GM06990 (cell line): ENCODE results near the gene SPECC1L.

ENCODE experiments used
- DNase-seq: peaks from one replicate; pipeline ENCODE4 v3.0.0-alpha.2; 2011; ENCODE audit not compliant: insufficient read length; ENCODE audit errors: extremely low read depth
- H3K27me3 ChIP-seq: replicated peaks from 2 replicates; pipeline ENCODE4 v1.6.0; 2011; ENCODE audit warnings: low read length; ENCODE audit not compliant: control insufficient read depth, insufficient read depth
- H3K36me3 ChIP-seq: 2 replicates; pipeline ENCODE4 v1.5.1; 2011; ENCODE audit warnings: low read length; ENCODE audit not compliant: control insufficient read depth, insufficient read depth
- H3K4me3 ChIP-seq: replicated peaks from 2 replicates; pipeline ENCODE4 v1.5.1; 2011; ENCODE audit warnings: low read depth, mild to moderate bottlenecking, control low read depth, low read length
- CTCF ChIP-seq: IDR thresholded peaks from 2 replicates; pipeline ENCODE4 v1.5.1; 2011; ENCODE audit warnings: low read length, control low read depth, mild to moderate bottlenecking, inconsistent platforms; ENCODE audit not compliant: insufficient read depth, poor library complexity, severe bottlenecking

The SPECC1L gene

GRCh38 chr22:24319451-24319850 is 48.8 kb downstream of the SPECC1L start:
- Histone ChIP-seq H3K36me3 (peaks cover 4% of the 10 kb centered on the region), H3K27me3 (no peaks in the 10 kb centered on the region), H3K4me3 (no peak overlapping the region)
- TF ChIP-seq CTCF: no peak
- DNase-seq: no peak

- Histone ChIP-seq H3K36me3 (peaks cover 4% of the 10 kb centered on the region), H3K27me3 (no peaks in the 10 kb centered on the region), H3K4me3 (no peak overlapping the region)
- no peak for DNase-seq
- no peak for TF ChIP-seq CTCF
Observed at GRCh38 chr22:24321999-24322398, 51.4 kb downstream of the SPECC1L start.

GRCh38 chr22:24322522-24322921 is 51.9 kb downstream of the SPECC1L start:
- DNase-seq: no peak
- Histone ChIP-seq H3K27me3 (no peaks in the 10 kb centered on the region), H3K4me3 (no peak overlapping the region), H3K36me3 (peaks cover 4% of the 10 kb centered on the region)
- no peak for TF ChIP-seq CTCF

- no peaks in the 10 kb centered on the region for H3K27me3 ChIP-seq
- no peak for DNase-seq
- TF ChIP-seq CTCF: no peak
- H3K36me3 ChIP-seq: peaks cover 4% of the 10 kb centered on the region
- no peak overlapping the region for H3K4me3 ChIP-seq
Observed at GRCh38 chr22:24323233-24323632, 52.6 kb downstream of the SPECC1L start.

GRCh38 chr22:24323695-24324094 is 53.1 kb downstream of the SPECC1L start:
- Histone ChIP-seq H3K36me3 (peaks cover 4% of the 10 kb centered on the region), H3K27me3 (no peaks in the 10 kb centered on the region), H3K4me3 (no peak overlapping the region)
- no peak for TF ChIP-seq CTCF
- DNase-seq: no peak

- TF ChIP-seq CTCF: no peak
- no peak for DNase-seq
- no peaks in the 10 kb centered on the region for H3K27me3 ChIP-seq
- H3K4me3 ChIP-seq: no peak overlapping the region
- peaks cover 4% of the 10 kb centered on the region for H3K36me3 ChIP-seq
Observed at GRCh38 chr22:24324137-24324536, 53.5 kb downstream of the SPECC1L start.
